Measurements from ENCODE around the gene ADGRG1. TPM values are rescaled to one million over a fixed set of nuclear protein-coding genes. Genes with fewer than 3 reads are reported as not detected.
A peak's percentile ranks its signal among the peaks of the same experiment; 100 is the strongest.
"Not testable (repeated sequence)": the region's sequence is repeated elsewhere in the genome, so short reads cannot be mapped to it uniquely, and the experiment has no call there.

ADGRG1 gene
- 1.2 and 1.3 TPM in 2 replicates for total RNA-seq (2014; rRNA removed; shearing (Covaris generic))

DNA sequence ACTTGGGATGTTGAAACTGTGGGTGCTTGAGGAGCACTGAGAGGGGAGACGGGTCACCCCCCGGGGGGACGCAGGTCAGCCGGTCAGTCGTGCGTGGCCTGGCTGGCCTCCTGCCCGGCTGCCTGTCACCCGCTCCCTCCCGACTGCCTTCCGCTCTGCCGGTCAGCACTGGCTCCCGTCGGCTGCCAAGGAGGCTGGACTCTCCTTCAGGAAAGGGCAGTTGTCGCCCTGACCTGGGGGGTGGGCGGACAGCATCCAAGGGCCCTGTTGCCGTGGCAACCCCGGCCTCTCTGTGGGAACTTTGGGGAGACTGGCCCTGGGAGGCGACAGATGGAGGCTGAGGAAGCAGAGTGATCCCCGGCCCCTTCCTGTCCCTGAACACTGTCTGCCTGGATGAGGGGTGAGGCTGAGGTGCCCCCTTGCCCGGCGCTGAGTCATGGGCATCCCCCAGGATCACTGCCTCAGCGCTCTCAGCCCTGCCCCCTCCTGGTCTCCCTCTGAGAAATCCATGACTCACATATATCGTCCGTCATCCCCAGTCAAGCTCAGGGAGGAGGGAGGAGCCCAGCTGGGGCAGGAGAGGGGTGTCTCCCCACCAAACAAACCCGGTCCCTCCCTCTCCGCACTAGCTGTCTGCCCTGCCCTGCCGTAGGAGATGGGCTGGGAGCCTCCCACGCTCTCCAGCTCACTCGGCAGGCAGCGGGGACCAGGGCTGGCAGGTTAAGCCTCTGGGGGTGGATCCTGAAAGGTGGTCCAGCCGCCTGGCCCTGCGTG lies at the start of gene ADGRG1:
ADGRG1 (plus strand) TSS at position 623 of the 774 bp plus-strand sequence. CDS start 21,658 bp downstream, outside the sequence.
- DNase-seq (ENCODE audit: low spot score): peak; percentile 97

DNA sequence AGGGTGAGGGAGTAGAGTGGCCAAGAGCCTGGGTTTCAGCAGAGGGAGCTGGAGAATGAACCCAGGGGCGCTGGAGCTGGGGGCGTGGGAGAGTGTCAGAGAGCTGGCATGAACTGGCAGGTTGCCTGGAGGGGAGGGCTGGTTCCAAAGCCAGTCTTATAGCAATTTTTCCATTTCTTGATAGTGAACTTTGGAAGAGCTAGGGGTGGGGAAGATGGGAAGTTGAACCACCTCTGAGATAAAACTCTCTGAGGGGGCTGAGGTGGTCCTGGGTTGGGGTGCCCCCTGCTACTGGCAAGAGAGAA lies 49.1 kb upstream of the ADGRG1 start:
- DNase-seq (ENCODE audit: low spot score): no peak

DNA sequence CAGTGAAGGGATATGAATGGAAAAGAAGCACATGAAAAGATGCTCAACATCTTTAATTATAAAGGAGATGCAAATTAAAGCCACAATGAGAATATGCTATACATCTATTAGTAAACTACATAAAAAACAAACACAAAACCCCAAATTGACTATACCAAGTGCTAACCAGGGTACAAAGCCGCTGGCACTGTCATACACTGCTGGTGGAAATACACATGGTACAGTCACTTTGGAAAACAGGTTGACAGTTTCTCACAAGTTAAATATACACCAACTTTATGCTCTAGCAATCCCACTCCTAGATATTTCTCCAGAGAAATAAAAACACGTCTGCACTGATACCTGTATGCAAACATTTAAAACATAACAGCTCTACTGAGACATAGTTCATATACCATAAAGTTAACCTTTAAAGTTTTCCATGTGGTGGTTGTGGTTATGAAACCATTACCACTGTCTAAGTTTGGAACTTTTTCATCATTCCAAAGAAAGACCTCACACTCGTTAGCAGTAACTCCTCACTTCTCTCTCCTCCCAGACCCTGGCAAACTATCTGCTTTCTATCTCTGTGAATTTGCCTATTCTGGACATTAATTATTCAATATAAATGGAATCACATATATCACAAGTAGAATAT lies 43.3 kb upstream of the ADGRG1 start:
- no peak for DNase-seq (ENCODE audit: low spot score)

DNA sequence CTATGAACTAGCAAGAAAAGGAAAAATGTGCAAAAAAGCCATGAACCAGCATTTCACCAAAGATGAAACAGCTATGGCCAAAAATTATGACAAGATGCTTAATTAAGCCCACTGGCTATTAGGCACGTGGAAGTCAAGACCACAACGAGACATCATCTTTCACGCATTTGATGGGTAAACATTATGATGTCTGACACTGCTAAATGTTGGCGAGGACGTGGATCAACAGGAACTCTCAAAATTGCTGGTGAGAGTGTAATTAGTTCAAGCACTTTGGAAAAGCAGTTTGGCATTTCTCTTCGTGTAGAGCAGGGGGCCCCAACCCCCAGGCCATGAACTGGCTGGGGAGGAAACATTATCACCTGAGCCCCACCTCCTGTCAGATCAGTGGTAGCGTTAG lies 39.6 kb upstream of the ADGRG1 start:
- DNase-seq (ENCODE audit: low spot score): no peak

DNA sequence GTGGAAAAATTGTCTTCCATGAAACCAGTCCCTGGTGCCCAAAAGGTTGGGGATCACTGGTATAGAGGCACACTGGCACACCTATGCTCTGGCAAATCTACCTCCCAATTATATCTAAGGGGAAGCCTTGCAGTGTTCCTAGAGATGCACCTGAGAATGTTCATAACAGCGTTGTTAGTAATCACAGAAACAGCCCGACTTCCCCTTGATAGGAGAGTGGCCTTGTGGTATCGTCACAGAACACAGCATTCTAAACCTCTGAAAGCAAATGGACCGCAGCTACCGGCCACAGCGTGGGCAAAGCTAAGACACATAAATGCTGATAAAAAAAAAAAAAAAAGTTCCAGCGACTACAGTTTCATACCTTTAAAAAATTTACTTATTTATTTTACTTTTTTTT lies 39.1 kb upstream of the ADGRG1 start:
- DNase-seq (ENCODE audit: low spot score): no peak

DNA sequence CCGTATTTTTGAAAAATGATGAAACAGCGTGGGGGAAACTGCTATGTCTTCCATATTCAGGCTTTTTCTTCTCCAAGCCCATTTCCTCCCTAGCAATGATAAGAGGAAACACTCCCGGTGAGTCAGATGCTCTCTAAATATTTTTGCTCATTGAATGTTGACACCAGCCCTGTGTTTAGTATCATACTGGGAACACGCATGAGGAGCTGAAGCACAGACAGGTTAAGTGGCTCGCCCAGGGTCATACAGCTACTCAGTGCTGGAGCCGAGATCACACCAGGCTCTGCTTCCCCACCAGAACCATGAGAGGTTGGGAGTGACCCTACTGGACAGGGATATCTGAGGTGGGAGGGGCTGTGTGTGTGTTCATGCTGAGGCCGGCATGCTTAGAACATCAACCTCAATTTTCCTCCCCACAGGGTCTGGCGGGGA lies 37.8 kb upstream of the ADGRG1 start:
- no peak for DNase-seq (ENCODE audit: low spot score)

DNA sequence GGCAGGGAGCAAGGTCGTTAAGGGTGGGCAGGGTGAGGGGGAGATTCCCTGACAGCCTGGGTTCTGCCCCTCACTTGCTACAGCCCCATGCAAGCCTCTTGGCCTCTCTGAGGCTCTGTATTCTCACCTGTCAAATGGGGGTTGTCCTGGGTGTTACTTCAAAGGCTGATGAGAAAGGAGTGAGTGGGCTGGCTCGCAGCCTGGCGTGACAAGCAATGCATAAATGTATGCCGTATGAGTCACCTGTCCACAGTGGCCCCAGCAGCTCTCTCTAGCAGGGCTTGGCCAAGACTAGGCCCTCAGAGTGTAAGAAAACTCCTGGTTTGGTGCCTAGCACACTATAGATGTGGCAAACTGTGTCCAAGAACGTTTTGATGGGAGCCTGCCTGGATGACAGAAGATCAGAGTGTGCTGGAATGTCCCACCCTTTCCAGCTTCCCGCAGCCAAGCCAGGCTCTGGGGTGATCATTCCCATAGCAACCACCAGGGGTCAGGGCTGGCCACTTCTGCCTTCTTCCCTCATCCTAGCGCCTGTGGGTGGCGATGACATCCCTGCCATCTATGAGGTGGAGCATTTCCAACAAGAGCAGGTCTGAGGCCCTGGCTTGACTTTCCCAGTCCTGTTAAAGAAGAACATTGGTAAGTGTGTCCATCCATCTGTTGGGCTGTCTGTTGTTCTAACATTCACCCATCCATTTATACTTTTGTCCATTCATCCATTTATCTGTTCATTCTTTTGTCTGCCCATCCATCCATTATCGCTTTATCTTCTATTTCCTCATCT lies 37.2 kb upstream of the ADGRG1 start:
- peak; percentile 73 for DNase-seq (ENCODE audit: low spot score)

DNA sequence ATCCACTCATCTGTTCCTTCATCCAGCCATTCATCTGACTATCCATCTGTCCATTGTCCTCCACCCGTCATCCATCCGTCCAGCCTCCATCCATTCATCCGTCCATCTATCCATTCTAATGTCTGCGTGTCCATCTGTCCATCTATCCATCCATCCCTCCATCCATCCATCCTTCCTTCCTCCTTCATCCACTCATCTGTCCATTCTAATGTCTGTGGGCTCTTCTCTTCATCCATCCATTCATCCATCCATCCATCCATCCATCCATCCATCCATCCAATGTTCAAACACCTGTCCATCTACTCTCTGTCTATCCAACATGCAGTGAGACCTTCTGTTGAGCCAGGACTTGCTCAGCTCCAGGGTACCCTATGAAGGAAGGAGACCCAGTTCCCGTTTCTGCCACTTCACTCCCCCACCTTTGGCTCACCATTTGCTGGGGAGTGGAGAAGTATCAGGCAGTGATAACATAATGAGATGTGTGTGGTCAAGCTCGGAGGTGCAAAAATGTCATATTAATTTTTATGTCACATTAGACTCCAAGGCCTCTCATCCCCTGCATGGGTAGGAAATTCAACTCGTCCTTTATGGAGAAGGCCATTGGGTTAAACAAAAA lies 36.5 kb upstream of the ADGRG1 start:
- DNase-seq (ENCODE audit: low spot score): no peak

DNA sequence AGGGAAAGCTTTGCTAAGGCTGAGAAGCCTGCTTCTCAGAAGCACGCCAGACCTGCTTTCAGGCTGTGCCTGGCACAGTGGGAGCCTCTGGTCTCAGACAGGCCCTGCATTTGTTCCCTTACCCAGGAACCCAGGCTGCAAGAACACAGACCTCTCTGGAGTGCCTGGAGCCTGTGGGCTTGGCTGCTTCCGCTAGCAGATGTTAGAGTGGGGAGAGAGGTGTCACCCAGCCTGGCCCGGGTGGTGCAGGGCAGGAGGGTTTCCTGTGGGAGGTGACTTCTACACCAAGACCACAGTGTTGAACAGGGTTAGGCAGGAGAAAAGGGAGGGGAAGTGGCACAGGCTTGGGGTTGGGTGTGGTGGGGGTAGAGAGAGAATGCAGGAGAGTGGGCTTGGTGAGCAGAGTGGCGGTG lies 35.8 kb upstream of the ADGRG1 start:
- DNase-seq (ENCODE audit: low spot score): no peak

DNA sequence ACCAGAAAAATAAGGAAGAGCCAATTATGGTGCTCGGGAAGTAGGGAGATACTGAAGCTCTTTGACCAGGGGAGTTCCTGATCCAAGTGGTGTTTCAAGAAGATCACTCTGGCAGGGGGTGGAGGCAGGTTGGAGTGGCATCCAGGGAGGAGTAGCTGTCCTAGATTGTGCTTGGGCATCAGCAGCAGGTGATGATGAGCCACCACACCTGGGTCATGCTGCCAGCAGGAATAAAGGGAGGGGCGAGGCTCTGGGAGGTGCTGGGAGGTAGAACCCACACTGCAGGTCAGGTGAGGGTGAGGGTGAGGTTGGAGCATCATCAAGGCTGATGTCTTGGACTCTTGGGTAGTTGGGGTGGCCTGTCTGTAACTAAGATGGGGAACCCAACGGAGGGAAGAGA lies 35.4 kb upstream of the ADGRG1 start:
- no peak for DNase-seq (ENCODE audit: low spot score)

DNA sequence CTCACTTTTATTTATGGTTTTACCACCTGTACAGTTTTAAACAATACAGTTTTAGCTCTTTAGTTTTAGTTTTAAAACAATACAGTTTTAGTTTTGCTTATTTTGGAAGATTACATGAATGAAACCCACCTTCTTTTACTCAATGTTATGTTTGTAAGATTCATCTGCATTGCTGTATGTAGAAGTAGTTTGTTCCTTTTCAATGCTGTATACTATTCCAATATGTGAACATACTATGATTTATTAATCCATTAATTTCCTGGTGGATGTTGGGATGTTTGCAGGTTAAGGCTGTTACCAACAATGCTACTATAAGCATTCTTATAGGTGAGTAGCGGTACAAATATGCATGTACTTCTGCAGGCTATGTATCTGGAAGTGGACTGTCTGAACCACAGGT lies 34.4 kb upstream of the ADGRG1 start:
- no peak for DNase-seq (ENCODE audit: low spot score)

DNA sequence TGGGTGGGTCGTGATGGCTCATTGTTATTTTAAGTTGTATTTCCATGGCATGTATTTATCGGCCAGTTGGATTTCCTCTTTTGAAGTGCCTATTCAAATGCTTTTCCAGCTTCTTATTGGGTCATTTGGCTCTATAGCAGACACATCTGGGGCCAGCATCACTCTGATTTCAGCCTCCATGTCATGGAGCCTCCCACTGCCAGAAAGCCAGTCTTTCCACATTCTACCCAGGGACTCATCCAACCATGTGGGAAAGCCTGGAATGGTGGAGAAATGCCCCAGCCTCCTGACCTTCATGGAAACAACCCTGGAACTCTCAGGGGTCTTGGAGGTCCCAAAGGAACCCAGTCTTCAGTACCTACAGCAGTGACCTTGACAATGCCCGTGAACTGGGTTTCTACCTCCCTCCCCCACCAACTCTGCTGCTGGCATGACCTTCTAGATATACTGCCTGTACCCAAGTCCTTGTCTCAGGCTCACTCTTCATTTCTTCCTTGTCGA lies 33.8 kb upstream of the ADGRG1 start:
- no peak for DNase-seq (ENCODE audit: low spot score)

DNA sequence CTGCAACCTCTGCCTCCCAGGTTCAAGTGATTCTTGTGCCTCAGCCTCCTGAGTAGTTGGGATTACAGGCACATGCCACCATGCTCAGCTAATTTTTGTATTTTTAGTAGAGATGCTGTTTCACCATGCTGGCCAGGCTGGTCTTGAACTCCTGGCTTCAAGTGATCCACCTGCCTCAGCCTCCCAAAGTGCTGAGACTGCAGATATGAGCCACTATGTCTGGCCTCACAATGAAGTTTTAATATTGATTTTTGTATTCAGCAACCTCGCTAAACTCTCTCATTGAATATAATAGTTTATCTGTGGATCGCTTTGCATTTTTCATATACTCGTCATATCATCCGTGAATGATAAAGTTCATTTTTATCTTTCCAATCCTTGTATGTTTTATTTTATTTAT lies 32.2 kb upstream of the ADGRG1 start:
- DNase-seq (ENCODE audit: low spot score): not testable (repeated sequence)

DNA sequence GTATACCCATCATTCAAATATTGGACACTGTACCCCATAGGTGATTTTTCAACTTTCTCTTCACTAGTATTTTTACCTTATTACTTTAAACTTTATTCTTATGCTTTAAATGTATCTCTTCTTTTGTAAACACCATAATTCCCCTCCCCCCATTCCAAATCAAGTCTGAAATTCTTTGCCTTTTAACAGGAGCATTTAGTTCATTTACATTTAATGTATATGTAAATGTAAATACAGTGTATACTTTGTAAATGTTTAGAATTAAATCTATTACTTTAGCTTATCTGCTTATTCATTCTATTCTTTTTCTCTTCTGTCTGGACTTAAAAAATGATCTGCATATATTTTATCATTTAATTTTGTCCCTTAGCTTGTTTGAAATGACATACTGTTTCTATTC lies 30.0 kb upstream of the ADGRG1 start:
- no peak for DNase-seq (ENCODE audit: low spot score)

DNA sequence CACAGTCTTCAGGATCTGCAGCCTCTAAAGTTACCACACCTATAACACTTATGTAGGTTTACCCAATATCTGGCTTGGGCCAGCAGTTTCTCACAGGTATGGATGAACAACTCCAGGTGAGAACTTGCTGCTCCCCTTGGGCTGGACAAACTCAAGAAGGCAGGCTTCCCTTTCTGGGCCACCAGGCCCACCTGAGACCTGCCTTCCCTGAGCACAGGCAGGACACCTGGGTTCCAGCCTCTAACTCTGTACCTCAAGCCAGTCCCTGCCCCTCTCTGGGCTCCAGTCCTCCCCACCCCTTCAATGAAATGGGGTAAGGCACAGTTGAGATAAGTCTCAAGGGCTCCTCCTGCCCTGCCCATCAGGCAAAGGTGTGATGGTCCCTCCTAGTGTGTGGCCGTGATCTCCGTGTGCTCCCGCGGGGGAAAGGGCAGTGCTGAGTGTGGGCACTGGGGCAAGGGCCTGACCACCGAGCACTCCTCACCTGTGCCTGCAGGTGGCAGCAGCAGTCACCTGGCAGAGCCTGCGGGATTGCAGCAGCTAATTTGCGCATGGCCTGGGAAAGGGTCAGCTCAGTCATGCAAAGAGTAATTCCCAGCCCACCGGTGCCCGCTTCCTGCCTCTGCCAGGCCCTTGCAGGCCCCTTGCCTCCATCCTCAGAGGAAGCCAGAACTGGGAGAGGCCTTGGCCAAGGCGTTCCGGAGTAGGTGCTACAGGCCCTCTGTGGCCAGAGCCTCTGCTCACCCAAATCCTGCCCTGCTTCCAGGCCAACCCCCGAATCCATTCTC lies 28.2 kb upstream of the ADGRG1 start:
- peak; percentile 64 for DNase-seq (ENCODE audit: low spot score)

DNA sequence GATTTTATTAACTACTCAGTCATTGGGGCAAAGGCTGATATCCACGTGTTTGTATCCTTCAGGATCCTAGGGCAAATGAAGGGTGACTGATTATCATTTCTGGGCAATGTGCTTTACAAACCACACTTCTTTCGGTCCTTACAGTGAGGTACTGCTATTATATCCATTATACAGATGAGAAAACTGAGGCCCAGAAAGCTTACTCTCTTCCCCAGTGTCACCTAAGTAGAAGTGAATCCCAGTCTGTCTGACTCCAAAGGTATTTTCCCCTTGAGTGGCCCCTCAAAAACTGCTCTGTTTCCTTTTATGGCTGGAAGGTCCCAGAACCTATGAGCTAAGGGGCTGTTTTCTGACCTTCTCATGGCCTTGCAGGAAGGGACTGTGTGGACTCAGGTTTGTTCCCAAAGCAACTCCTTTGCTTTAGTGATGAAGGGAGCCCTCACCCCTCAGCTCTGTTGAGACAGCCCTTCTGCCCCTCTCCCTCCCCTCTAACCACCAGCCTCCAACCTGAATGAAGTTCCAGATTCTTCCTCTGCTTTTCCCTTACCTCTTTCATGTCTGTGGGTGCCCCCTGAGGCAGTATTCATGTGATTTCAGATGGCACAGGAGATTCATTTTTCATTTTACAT lies 27.4 kb upstream of the ADGRG1 start:
- DNase-seq (ENCODE audit: low spot score): no peak

DNA sequence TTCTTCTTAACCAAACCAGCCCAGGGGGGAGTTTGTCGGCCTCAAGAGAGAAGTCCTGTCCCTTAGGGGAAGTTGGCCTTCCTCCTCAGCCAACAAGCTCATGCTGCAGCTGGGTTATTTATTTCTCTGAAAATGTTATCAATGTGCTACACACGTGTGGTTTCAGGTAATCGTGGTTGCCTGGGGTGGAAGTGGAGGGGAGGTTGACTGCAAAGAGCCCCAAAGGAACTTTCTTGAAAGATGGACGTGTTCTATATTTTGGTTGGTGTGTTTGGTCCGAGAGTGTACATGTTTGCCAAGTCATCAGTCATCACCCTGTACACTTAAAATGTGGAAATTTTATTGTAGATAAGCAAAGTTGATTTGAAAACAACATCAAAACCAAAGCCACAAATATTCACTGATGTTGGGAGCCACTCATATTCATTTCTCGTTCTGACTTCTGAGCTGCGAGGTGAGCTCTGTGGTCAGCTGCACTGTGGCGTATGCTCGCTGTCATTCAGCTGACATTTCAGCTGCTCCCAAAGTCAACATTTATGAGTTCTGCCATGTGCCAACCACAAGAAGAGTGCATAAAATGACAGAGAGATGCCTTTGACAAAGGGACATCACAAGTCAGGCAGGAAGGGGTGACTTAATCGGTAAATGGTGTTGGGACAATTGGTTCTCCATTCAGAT lies 26.5 kb upstream of the ADGRG1 start:
- DNase-seq (ENCODE audit: low spot score): no peak

DNA sequence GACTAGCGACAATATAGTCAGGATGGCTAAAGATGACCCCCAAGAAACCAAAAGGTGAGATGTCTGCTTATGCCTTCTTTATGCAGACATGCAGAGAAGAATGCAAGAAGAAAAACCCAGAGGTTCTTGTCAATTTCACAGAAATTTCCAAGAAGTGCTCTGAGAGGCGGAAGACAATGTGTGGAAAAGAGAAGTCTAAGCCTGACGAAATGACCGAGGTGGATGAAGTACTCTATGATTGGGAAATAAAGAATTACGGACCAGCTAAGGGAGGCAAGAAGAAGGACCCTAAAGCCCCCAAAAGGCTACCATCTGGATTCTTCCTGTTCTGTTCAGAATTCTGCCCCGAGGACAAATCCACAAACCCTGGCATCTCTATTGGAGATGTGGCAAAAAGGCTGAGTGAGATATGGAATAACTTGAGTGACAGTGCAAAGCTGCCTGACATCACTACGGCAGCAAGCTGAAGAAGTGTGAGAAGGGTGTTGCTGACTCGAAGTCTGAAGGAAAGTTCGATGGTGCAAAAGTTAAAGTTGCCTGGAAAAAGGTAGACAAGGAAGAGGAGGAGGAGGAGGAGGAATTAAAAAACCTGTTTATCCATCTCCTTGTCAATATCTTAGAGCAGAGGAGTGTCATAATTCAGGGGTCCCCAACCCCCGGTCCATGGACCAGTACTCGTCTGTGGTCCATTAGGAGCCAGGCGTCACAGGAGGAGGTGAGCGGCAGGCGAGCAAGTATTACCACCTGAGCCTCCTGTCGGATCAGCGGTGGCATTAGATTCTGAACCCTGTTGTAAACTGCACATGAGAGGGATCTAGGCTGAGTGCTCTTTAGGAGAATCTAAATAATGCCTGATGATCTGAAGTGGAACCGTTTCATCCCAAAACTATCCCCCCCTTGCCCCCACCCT lies 25.1 kb upstream of the ADGRG1 start:
- DNase-seq (ENCODE audit: low spot score): no peak

DNA sequence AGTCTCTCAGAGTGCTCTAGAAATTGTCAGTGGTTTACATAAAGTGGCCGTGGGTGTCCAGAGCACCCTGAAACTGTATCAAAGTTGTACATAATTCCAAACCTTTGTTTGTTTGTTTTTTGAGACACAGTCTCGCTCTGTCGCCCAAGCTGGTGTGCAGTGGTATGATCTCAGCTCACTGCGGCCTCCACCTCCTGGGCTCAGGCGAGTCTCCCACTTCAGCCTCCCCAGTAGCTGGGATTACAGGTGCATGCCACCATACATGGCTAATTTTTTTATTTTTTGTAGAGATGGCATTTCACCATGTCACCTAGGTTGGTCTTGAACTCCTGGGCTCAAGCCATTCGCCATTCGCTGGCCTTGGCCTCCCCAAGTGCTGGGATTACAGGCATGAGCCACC lies 24.3 kb upstream of the ADGRG1 start:
- DNase-seq (ENCODE audit: low spot score): no peak
